Posterior cingulate gyrus (tissue), 11 donors: ENCODE results near the gene POLR3C.
"Not testable (repeated sequence)": the region's sequence is repeated elsewhere in the genome, so short reads cannot be mapped to it uniquely, and the experiment has no call there.

ENCODE experiments used
- DNase-seq, 10 donors: peaks; one replicate each; pipeline versions ENCODE4 v3.0.0 to v3.0.0-alpha.2; 2020 to 2021; ENCODE audit warnings: mixed read lengths in 3 of 10
- intact Hi-C: fragments of 100-400 bp; cut with DNase I; formaldehyde crosslinking; loops from one replicate; pipeline ENCODE4 v1.15.1; 2023

Gene POLR3C

GRCh38 chr1:145823565-145824498 is at the start of gene POLR3C, which contains the start of gene RNF115:
TSS of gene POLR3C (plus strand) at chr1:145824200. CDS start at chr1:145825777, 1,577 bp downstream.
TSS of gene RNF115 (minus strand) at chr1:145824095. CDS start at chr1:145823873, 222 bp downstream.
- peak; percentile 83 to 98 (median 92) for DNase-seq
- intact Hi-C loops, result no loop called here

GRCh38 chr1:145777357-145778145 is 46.4 kb upstream of the POLR3C start:
- intact Hi-C loops, result no loop called here
- DNase-seq, result no peak

GRCh38 chr1:145778146-145778540 is 45.9 kb upstream of the POLR3C start:
- intact Hi-C loops, result no loop called here
- no peak for DNase-seq

GRCh38 chr1:145782272-145783099 is 41.5 kb upstream of the POLR3C start:
- DNase-seq, result no peak

GRCh38 chr1:145784409-145784808 is 39.6 kb upstream of the POLR3C start:
- no peak for DNase-seq
- intact Hi-C loops, result no loop called here

More at GRCh38 chr1:145782272-145783099, 41.5 kb upstream of the POLR3C start:
- intact Hi-C loops, result no loop called here

GRCh38 chr1:145785547-145785946 is 38.5 kb upstream of the POLR3C start:
- intact Hi-C loops, result no loop called here
- no peak for DNase-seq

GRCh38 chr1:145786271-145786670 is 37.7 kb upstream of the POLR3C start:
- no peak for DNase-seq
- intact Hi-C loops, result no loop called here

- intact Hi-C loops, result no loop called here
- DNase-seq, result no peak
Observed at GRCh38 chr1:145788580-145788979, 35.4 kb upstream of the POLR3C start.

GRCh38 chr1:145791860-145792259 is 32.1 kb upstream of the POLR3C start:
- DNase-seq, intact Hi-C loops: not testable (repeated sequence)

GRCh38 chr1:145792484-145792883 is 31.5 kb upstream of the POLR3C start:
- intact Hi-C loops, result no loop called here
- no peak for DNase-seq

GRCh38 chr1:145795257-145795881 is 28.6 kb upstream of the POLR3C start:
- intact Hi-C loops, result no loop called here
- no peak for DNase-seq

- intact Hi-C loops, result no loop called here
- DNase-seq, result no peak
Observed at GRCh38 chr1:145796753-145797152, 27.2 kb upstream of the POLR3C start.

- intact Hi-C loops, result no loop called here
Observed at GRCh38 chr1:145799806-145800205, 24.2 kb upstream of the POLR3C start.

GRCh38 chr1:145804235-145805045 is 19.6 kb upstream of the POLR3C start:
- no peak for DNase-seq
- intact Hi-C loops, result no loop called here

More at GRCh38 chr1:145799806-145800205, 24.2 kb upstream of the POLR3C start:
- DNase-seq, result no peak

- DNase-seq, result no peak
- intact Hi-C loops, result no loop called here
Observed at GRCh38 chr1:145805057-145805456, 18.9 kb upstream of the POLR3C start.

- DNase-seq, result no peak
- intact Hi-C loops, result no loop called here
Observed at GRCh38 chr1:145806408-145806807, 17.6 kb upstream of the POLR3C start.

GRCh38 chr1:145806844-145807243 is 17.2 kb upstream of the POLR3C start:
- no peak for DNase-seq
- intact Hi-C loops, result no loop called here

- DNase-seq, intact Hi-C loops: not testable (repeated sequence)
Observed at GRCh38 chr1:145812977-145813810, 10.8 kb upstream of the POLR3C start.
